SH-SY5Y (cell line): ENCODE results near the gene EARS2.

ENCODE experiments used
- GATA2 ChIP-seq: IDR thresholded peaks from 2 replicates; pipeline ENCODE4 v1.6.1; 2011; ENCODE audit warnings: mild to moderate bottlenecking, low read depth, low read length
- GATA3 ChIP-seq: IDR thresholded peaks from 2 replicates; pipeline ENCODE4 v1.6.1; 2011; ENCODE audit warnings: low read depth, mild to moderate bottlenecking, low read length, moderate library complexity

- TF ChIP-seq GATA2, result no peak
- TF ChIP-seq GATA3, result no peak
Observed at GRCh38 chr16:23527961-23528643, 29.0 kb downstream of the EARS2 start.
